ENCODE measurements around the gene SYK.

- TF ChIP-seq TARDBP (IDR thresholded peaks at IDR 0.05) (no peak), CTBP1 (IDR thresholded peaks at IDR 0.05; ENCODE audit: borderline replicate concordance) (no peak), FOXM1 (IDR thresholded peaks at IDR 0.05; ENCODE audit: borderline replicate concordance) (no peak), SP1 (IDR thresholded peaks at IDR 0.05) (no peak), NFRKB (IDR thresholded peaks at IDR 0.05) (no peak), ZNF384 (IDR thresholded peaks at IDR 0.05) (no peak), ARNT (IDR thresholded peaks at IDR 0.05) (no peak)
These were observed 3.7 kb downstream of the SYK start for GRCh38 chr9:90805006-90805996.

Data from HEK293T (cell line).